ENCODE measurements around the gene ZNF778. TPM values are rescaled to one million over a fixed set of nuclear protein-coding genes. Genes with fewer than 3 reads are reported as not detected.
A peak's percentile ranks its signal among the peaks of the same experiment; 100 is the strongest.

ZNF778 gene
- total RNA-seq (2022) (15.3 and 16.6 TPM in 2 replicates), Bru-seq, nascent RNA (percentile 65 among the genes with signal in this experiment), BruChase-seq, experiment 1, labeled RNA remaining after a 6-hour chase (percentile 73 among the genes with signal in this experiment), BruChase-seq, experiment 2, labeled RNA remaining after a 2-hour chase (percentile 73 among the genes with signal in this experiment)
- long read RNA-seq, partial matches to known transcripts: 0 of 12 reads
- long read RNA-seq, other reads (novel, unspliced or antisense): 10 of 12 reads

GRCh38 chr16:89217388-89218191 lies at the start of gene ZNF778:
Gene ZNF778, plus strand, starts transcription at chr16:89217703. Its CDS starts 3,425 bp downstream, at chr16:89221128.
- no TSS peak for BruUV-seq (replicated peaks)
- Mint-ChIP-seq H3K27ac (ENCODE audit: unreplicated experiment) (peak within 1 kb of the TSS; percentile 87), H3K4me3 (ENCODE audit: low read depth, unreplicated experiment) (peak within 1 kb of the TSS; percentile 98), H3K36me3 (ENCODE audit: insufficient read depth, unreplicated experiment) (peaks cover 33% of the 10 kb centered on the region), H3K27me3 (ENCODE audit: unreplicated experiment) (no peaks in the 10 kb centered on the region), H3K9me3 (ENCODE audit: low read depth, unreplicated experiment) (no peaks in the 10 kb centered on the region), H3K4me1 (ENCODE audit: low read depth, unreplicated experiment) (peaks cover 17% of the 10 kb centered on the region)
- no peak for TF ChIP-seq CTCF (IDR thresholded peaks at IDR 0.05; ENCODE audit: unreplicated experiment)
- intact Hi-C loops (cut with micrococcal nuclease; ENCODE audit: unreplicated experiment): loop anchor here (5.0 kb wide), 2 partner anchors 400 to 480 kb away; no protein-coding TSS in a partner anchor
- peak; percentile 85 for DNase-seq
- CTCF ChIA-PET: interaction anchor here (0.6 to 1.3 kb wide), 3 partner anchors 131 to 298 kb away, joined by 3 to 4 read pairs (median 3); no protein-coding TSS in a partner anchor

GRCh38 chr16:89168381-89169189 lies 48.9 kb upstream of the ZNF778 start:
- no peaks in the 10 kb centered on the region for H3K9me3 Mint-ChIP-seq (ENCODE audit: low read depth, unreplicated experiment)
- no peak overlapping the region for H3K4me3 Mint-ChIP-seq (ENCODE audit: low read depth, unreplicated experiment)
- H3K36me3 Mint-ChIP-seq (ENCODE audit: insufficient read depth, unreplicated experiment): peaks cover 15% of the 10 kb centered on the region
- CTCF ChIA-PET: interaction anchor here (1.8 kb wide), 1 partner anchor 116 kb away, joined by 11 read pairs; no protein-coding TSS in a partner anchor
- H3K4me1 Mint-ChIP-seq (ENCODE audit: low read depth, unreplicated experiment): peaks cover 10% of the 10 kb centered on the region
- TF ChIP-seq CTCF (IDR thresholded peaks at IDR 0.05; ENCODE audit: unreplicated experiment): peak; percentile 12
- H3K27ac Mint-ChIP-seq (ENCODE audit: unreplicated experiment): no peak overlapping the region
- peaks cover 67% of the 10 kb centered on the region for H3K27me3 Mint-ChIP-seq (ENCODE audit: unreplicated experiment)
- intact Hi-C loops (cut with micrococcal nuclease; ENCODE audit: unreplicated experiment): no loop called here
- DNase-seq: peak; percentile 42
- no TSS peak for BruUV-seq (replicated peaks)

- Mint-ChIP-seq H3K9me3 (ENCODE audit: low read depth, unreplicated experiment) (no peaks in the 10 kb centered on the region), H3K27me3 (ENCODE audit: unreplicated experiment) (peaks cover 77% of the 10 kb centered on the region), H3K27ac (ENCODE audit: unreplicated experiment) (no peak overlapping the region), H3K36me3 (ENCODE audit: insufficient read depth, unreplicated experiment) (peaks cover 15% of the 10 kb centered on the region), H3K4me1 (ENCODE audit: low read depth, unreplicated experiment) (peaks cover 10% of the 10 kb centered on the region), H3K4me3 (ENCODE audit: low read depth, unreplicated experiment) (no peak overlapping the region)
- CTCF ChIA-PET: no interaction called here
- TF ChIP-seq CTCF (IDR thresholded peaks at IDR 0.05; ENCODE audit: unreplicated experiment): no peak
- no peak for DNase-seq
- BruUV-seq (replicated peaks): no TSS peak
- intact Hi-C loops (cut with micrococcal nuclease; ENCODE audit: unreplicated experiment): loop anchor here (2.0 kb wide), 1 partner anchor 357 kb away; no protein-coding TSS in a partner anchor
These were observed 47.7 kb upstream of the ZNF778 start for GRCh38 chr16:89169778-89170177.
